HG02970 (cell line): ENCODE data around the gene DLX3.

Experiments
- ATAC-seq: cut with Tn5 transposase; IDR thresholded peaks from one replicate; pipeline ENCODE4 v1.9.1; 2021; ENCODE audit warnings: mild to moderate bottlenecking, moderate library complexity, moderate number of reproducible peaks; ENCODE audit not compliant: unreplicated experiment, low FRiP score

Gene DLX3

GRCh38 chr17:49994085-49995054, 654 bp downstream of the DLX3 start:
- no peak for ATAC-seq

- no peak for ATAC-seq
These were observed 1.5 kb downstream of the DLX3 start for GRCh38 chr17:49993423-49994060.

GRCh38 chr17:49992933-49993422, 2.0 kb downstream of the DLX3 start:
- no peak for ATAC-seq

GRCh38 chr17:49992191-49992932, 2.7 kb downstream of the DLX3 start:
- no peak for ATAC-seq

GRCh38 chr17:49991409-49991808, 3.6 kb downstream of the DLX3 start:
- ATAC-seq: no peak

- no peak for ATAC-seq
These were observed 4.1 kb downstream of the DLX3 start for GRCh38 chr17:49990921-49991320.

GRCh38 chr17:49990331-49990730, 4.7 kb downstream of the DLX3 start:
- no peak for ATAC-seq

GRCh38 chr17:49989518-49989880, 5.5 kb downstream of the DLX3 start:
- no peak for ATAC-seq

GRCh38 chr17:49987681-49988441, 7.2 kb downstream of the DLX3 start:
- no peak for ATAC-seq

- no peak for ATAC-seq
These were observed 7.8 kb downstream of the DLX3 start for GRCh38 chr17:49987290-49987585.

- ATAC-seq: no peak
These were observed 8.4 kb downstream of the DLX3 start for GRCh38 chr17:49986396-49987289.

- no peak for ATAC-seq
These were observed 9.6 kb downstream of the DLX3 start for GRCh38 chr17:49985310-49985990.

- no peak for ATAC-seq
These were observed 10.2 kb downstream of the DLX3 start for GRCh38 chr17:49984776-49985175.

- ATAC-seq: no peak
These were observed 10.7 kb downstream of the DLX3 start for GRCh38 chr17:49984283-49984682.

- no peak for ATAC-seq
These were observed 14.3 kb downstream of the DLX3 start for GRCh38 chr17:49980703-49981197.

- ATAC-seq: no peak
These were observed 15.1 kb downstream of the DLX3 start for GRCh38 chr17:49979748-49980479.

- no peak for ATAC-seq
These were observed 16.5 kb downstream of the DLX3 start for GRCh38 chr17:49978501-49978900.
